HCT116 (cell line): Measurements from ENCODE around the gene ZEB2.

ENCODE experiments used
- JUND ChIP-seq: IDR thresholded peaks from 2 replicates; pipeline ENCODE4 v1.6.1; 2012
- ZFX ChIP-seq: fragments of 450-650 bp; IDR thresholded peaks from 2 replicates; pipeline ENCODE4 v1.6.1; 2017

DNA sequence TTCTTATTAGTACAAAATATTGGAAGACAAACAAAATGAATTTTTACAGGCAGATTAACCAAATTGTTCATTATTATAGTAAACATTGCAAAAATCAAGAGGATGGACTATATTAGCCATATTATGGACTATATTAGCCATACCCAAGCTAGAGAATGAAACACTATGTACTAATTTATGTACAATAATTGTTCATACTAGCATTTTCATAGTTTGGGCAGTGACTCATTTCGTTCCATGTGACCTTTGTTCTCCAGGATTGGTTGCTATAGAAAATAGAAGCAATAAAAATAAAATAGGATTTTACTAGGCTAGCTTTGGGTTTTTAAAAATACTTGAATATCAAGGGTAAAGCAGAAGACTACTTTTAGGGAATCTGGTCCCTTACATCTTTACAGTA, 176.8 kb downstream of the ZEB2 start:
- TF ChIP-seq JUND (no peak), ZFX (no peak)
